ENCODE data around the gene ASIC2. TPM values are rescaled to one million over a fixed set of nuclear protein-coding genes. Genes with fewer than 3 reads are reported as not detected.

The ASIC2 gene
- total RNA-seq, 1 experiment from 2014 or later, result 4.1 TPM

DNA sequence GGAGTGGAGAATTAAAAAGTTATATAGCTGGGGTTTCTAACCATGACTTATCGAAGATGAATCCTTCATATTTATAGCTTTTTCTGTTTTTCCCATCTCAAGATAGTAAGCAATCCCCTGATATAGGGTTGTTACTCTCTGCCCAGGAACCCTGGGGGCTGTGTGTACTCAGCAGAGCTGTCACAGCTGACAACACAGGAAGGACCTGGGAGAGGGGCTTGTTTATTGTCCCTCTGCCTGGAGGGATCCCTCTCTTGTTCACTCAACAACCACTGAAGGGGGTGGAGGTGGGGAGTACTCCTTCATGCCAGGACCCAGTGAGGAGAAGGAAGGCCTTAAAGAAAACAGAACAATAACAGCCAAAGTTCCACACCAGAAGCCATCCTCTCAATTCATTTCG, 19.8 kb downstream of the ASIC2 start:
- ChIA-PET CTCF (no interaction called here), POLR2A (no interaction called here)
- no peak overlapping the region for H3K4me3 ChIP-seq (ENCODE audit: low read depth in 2 of 2, low read length in 2 of 2)
- DNase-seq (ENCODE audit: low read depth, low spot score) (no peak), ATAC-seq (no peak)
- 0 out of 2 replicates have a peak overlapping the region, but pooled peaks have one; percentile 4 for H3K27ac ChIP-seq (ENCODE audit: low read length)
- in situ Hi-C loops (cut with HindIII; ENCODE audit: low pct_unique_long_range_greater_than_20kb, low sequenced_read_pairs), result no loop called here
- no peaks in the 10 kb centered on the region for H3K9me3 ChIP-seq (ENCODE audit: control insufficient read depth, insufficient read depth, low read depth, low read length)
- no peaks in the 10 kb centered on the region for H3K36me3 ChIP-seq (ENCODE audit: control insufficient read depth, insufficient read depth, low read length)
- TF ChIP-seq TCF7L2 (IDR thresholded peaks at IDR 0.05; ENCODE audit: low read depth, low read length) (no peak), POLR2AphosphoS5 (IDR thresholded peaks at IDR 0.05; ENCODE audit: low read depth, low read length) (no peak), SIN3A (IDR thresholded peaks at IDR 0.05; ENCODE audit: borderline replicate concordance, insufficient read depth, low read depth, low read length) (no peak), REST (IDR thresholded peaks at IDR 0.05; ENCODE audit: insufficient read depth in 1 of 2, low read depth in 2 of 2, low read length in 1 of 2) (no peak)
- TF ChIP-seq, protein P1, sequence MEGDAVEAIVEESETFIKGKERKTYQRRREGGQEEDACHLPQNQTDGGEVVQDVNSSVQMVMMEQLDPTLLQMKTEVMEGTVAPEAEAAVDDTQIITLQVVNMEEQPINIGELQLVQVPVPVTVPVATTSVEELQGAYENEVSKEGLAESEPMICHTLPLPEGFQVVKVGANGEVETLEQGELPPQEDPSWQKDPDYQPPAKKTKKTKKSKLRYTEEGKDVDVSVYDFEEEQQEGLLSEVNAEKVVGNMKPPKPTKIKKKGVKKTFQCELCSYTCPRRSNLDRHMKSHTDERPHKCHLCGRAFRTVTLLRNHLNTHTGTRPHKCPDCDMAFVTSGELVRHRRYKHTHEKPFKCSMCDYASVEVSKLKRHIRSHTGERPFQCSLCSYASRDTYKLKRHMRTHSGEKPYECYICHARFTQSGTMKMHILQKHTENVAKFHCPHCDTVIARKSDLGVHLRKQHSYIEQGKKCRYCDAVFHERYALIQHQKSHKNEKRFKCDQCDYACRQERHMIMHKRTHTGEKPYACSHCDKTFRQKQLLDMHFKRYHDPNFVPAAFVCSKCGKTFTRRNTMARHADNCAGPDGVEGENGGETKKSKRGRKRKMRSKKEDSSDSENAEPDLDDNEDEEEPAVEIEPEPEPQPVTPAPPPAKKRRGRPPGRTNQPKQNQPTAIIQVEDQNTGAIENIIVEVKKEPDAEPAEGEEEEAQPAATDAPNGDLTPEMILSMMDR (IDR thresholded peaks at IDR 0.05), result no peak
- H3K27me3 ChIP-seq (ENCODE audit: control insufficient read depth, insufficient read depth, low read length), result no peaks in the 10 kb centered on the region
- intact Hi-C loops (cut with micrococcal nuclease; ENCODE audit: unreplicated experiment), result loop anchor here (10.0 kb wide), 1 partner anchor 58 kb away; no protein-coding TSS in a partner anchor
- peaks cover 7% of the 10 kb centered on the region; the same call in 1 of the 2 replicates for H3K4me1 ChIP-seq (ENCODE audit: control insufficient read depth, insufficient read depth, low read length)
- no TSS peak for BruUV-seq (replicated peaks)

GRCh38 chr17:33272438-33272837, 20.7 kb downstream of the ASIC2 start:
- Histone ChIP-seq H3K27me3 (ENCODE audit: control insufficient read depth, insufficient read depth, low read length) (no peaks in the 10 kb centered on the region), H3K4me3 (ENCODE audit: low read depth in 2 of 2, low read length in 2 of 2) (no peak overlapping the region), H3K9me3 (ENCODE audit: control insufficient read depth, insufficient read depth, low read depth, low read length) (no peaks in the 10 kb centered on the region), H3K4me1 (ENCODE audit: control insufficient read depth, insufficient read depth, low read length) (peaks cover 11% of the 10 kb centered on the region; the same call in 1 of the 2 replicates), H3K36me3 (ENCODE audit: control insufficient read depth, insufficient read depth, low read length) (no peaks in the 10 kb centered on the region), H3K27ac (ENCODE audit: low read length) (no peak overlapping the region)
- TF ChIP-seq POLR2AphosphoS5 (IDR thresholded peaks at IDR 0.05; ENCODE audit: low read depth, low read length) (no peak), TCF7L2 (IDR thresholded peaks at IDR 0.05; ENCODE audit: low read depth, low read length) (no peak), SIN3A (IDR thresholded peaks at IDR 0.05; ENCODE audit: borderline replicate concordance, insufficient read depth, low read depth, low read length) (no peak), REST (IDR thresholded peaks at IDR 0.05; ENCODE audit: insufficient read depth in 1 of 2, low read depth in 2 of 2, low read length in 1 of 2) (no peak)
- TF ChIP-seq, protein P1 (IDR thresholded peaks at IDR 0.05), result no peak
- ATAC-seq, result no peak
- DNase-seq (ENCODE audit: low read depth, low spot score), result no peak
- BruUV-seq (replicated peaks), result no TSS peak
- intact Hi-C loops (cut with micrococcal nuclease; ENCODE audit: unreplicated experiment), result loop anchor here (10.0 kb wide), 1 partner anchor 58 kb away; no protein-coding TSS in a partner anchor
- POLR2A ChIA-PET, result no interaction called here
- in situ Hi-C loops (cut with HindIII; ENCODE audit: low pct_unique_long_range_greater_than_20kb, low sequenced_read_pairs), result no loop called here
- CTCF ChIA-PET, result no interaction called here

Measured in Panc1 (cell line).